Heart left ventricle (tissue), 13 donors: ENCODE results near the gene PPP2R3A.

Experiments used
- CTCF ChIP-seq, 12 donors: fragments of 200-600 bp; sonication (generic) in 4 of 12; IDR thresholded peaks; one replicate each; pipeline versions ENCODE4 v1.5.0 to v1.8.0; 2018 to 2022; ENCODE audit warnings: antibody characterized with exemption in 12 of 12, mild to moderate bottlenecking in 5 of 12
- POLR2A ChIP-seq, 2 donors: fragments of 450-650 bp; IDR thresholded peaks; one replicate each; pipeline ENCODE4 v1.6.1; 2017; ENCODE audit warnings: antibody characterized with exemption in 2 of 2, mild to moderate bottlenecking in 2 of 2, moderate library complexity in 2 of 2
- donor health status: ischemic (EF 13 %, LVEDD 7.1; RV severe dilation, severe dysfunction).
- donor health status: DM: no; HTN: yes; CAD: no.
- donor health status: DM: no; HTN: no; CAD: no.
- donor health status: ischemic (EF 25% LVEDD 6.9; RV normal size, moderate dysfunction).
- donor health status: ischemic (EF 25% LVEDD 5.7; RV mildly dilated, moderate dysfunction).
- donor health status: ischemic (EF 35%, LVEDD 5.7; RV mildly dilated, moderate dysfunction).
- donor health status: nonischemic (EF 11% LVEDD 7.7; RV severe dilation, severe dysfunction).
- donor health status: DM: yes; HTN: yes; CAD: no.
- donor health status: PGD.
- donor health status: ischemic (EF 29% LVEDD 5.4; RV normal size, mild dysfunction).
- donor health status: nonischemic (EF 23%, LVEDD 6.1; RV moderate dilation, normal function).

GRCh38 chr3:136069933-136070332 is 104.4 kb downstream of the PPP2R3A start:
- TF ChIP-seq CTCF (IDR thresholded peaks at IDR 0.05) = no peak
- no peak for TF ChIP-seq POLR2A (IDR thresholded peaks at IDR 0.05)
